Keratinocyte (primary cell): ENCODE data around the gene CAMK2G.

Experiments used
- CTCF ChIP-seq, 3 experiments: IDR thresholded peaks in 1 of 3; conservative IDR thresholded peaks in 1 of 3; optimal IDR thresholded peaks in 1 of 3; 2 replicates in 2 of 3; 3 replicates in 1 of 3; pipeline versions ENCODE3 to v1.5.1; 2011; ENCODE audit warnings: low read length in 3 of 3, mild to moderate bottlenecking in 3 of 3, moderate library complexity in 2 of 3, control low read depth in 1 of 3, inconsistent platforms in 1 of 3; ENCODE audit not compliant: insufficient read depth in 2 of 3; ENCODE audit errors: extremely low read depth in 1 of 3
- EZH2 ChIP-seq: IDR thresholded peaks from one replicate; pipeline ENCODE4 v1.6.1; 2012; ENCODE audit warnings: inconsistent platforms, mild to moderate bottlenecking, low read length, moderate library complexity

DNA sequence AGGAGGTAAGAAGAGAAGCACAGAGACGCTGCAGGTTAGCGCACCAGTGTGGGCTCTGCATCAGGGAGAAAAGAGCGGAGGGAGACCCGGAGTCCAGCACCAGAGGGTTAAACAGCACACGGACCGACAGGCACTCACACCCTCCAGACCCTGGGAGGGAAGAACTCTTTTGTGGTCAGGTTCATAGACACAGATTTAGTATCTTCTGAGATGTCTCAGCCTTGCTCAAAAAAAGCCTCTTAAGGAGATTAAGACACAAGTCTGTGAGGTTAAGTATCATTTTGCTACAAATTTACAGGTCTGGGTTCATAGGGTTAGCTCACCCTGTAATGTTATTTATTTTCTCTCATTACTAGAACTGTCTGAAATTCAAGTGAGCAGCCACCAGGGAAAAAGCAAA is 46.2 kb downstream of the CAMK2G start:
- TF ChIP-seq CTCF (optimal IDR thresholded peaks at IDR 0.05 in 1 of 3, IDR thresholded peaks at IDR 0.05 in 1 of 3, conservative IDR thresholded peaks at IDR 0.05 in 1 of 3; ENCODE audit: extremely low read depth in 1 of 3, insufficient read depth in 2 of 3, low read length in 3 of 3) (no peak), EZH2 (no peak)
